Endodermal cell (in vitro differentiated cells): ENCODE results near the gene PTPN14. TPM values are rescaled to one million over a fixed set of nuclear protein-coding genes. Genes with fewer than 3 reads are reported as not detected.

ENCODE experiments used
- DNase-seq: peaks from one replicate; pipeline ENCODE4 v3.0.0-alpha.2; 2017
- H3K27ac ChIP-seq: 2 replicates; pipeline ENCODE4 v1.5.1; 2013; ENCODE audit warnings: mild to moderate bottlenecking, low read depth, low read length, moderate library complexity
- H3K27me3 ChIP-seq: 2 replicates; pipeline ENCODE4 v1.6.1; 2013; ENCODE audit warnings: mild to moderate bottlenecking, low read length, moderate library complexity; ENCODE audit not compliant: insufficient read depth, control insufficient read depth, poor library complexity, severe bottlenecking
- H3K36me3 ChIP-seq: 2 replicates; pipeline ENCODE4 v1.7.0; 2013; ENCODE audit warnings: mild to moderate bottlenecking, low read length, moderate library complexity; ENCODE audit not compliant: control insufficient read depth, insufficient read depth
- H3K4me1 ChIP-seq: one replicate; pipeline ENCODE4 v1.7.0; 2013; ENCODE audit warnings: low read length; ENCODE audit not compliant: control insufficient read depth, insufficient read depth
- H3K4me3 ChIP-seq: 2 replicates; pipeline ENCODE4 v1.5.1; 2013; ENCODE audit warnings: mild to moderate bottlenecking, low read length, moderate library complexity
- H3K9ac ChIP-seq: 2 replicates; pipeline ENCODE4 v1.6.1; 2013; ENCODE audit warnings: mild to moderate bottlenecking, low read length, moderate library complexity; ENCODE audit not compliant: poor library complexity, severe bottlenecking; ENCODE audit errors: extremely low read depth
- H3K9me3 ChIP-seq: 2 replicates; pipeline ENCODE4 v1.6.1; 2013; ENCODE audit warnings: mild to moderate bottlenecking, low read length, moderate library complexity; ENCODE audit not compliant: control insufficient read depth
- H3K27ac Mint-ChIP-seq: 2 replicates; pipeline ENCODE4 v1.8.0; 2020; ENCODE audit warnings: mixed read lengths
- H3K27me3 Mint-ChIP-seq: 2 replicates; pipeline ENCODE4 v1.8.0; 2021; ENCODE audit warnings: mild to moderate bottlenecking, mixed read lengths; ENCODE audit not compliant: insufficient read depth
- H3K36me3 Mint-ChIP-seq: 2 replicates; pipeline ENCODE4 v1.8.0; 2020; ENCODE audit warnings: low read depth, mixed read lengths
- H3K4me1 Mint-ChIP-seq: 2 replicates; pipeline ENCODE4 v1.8.0; 2020; ENCODE audit warnings: mixed read lengths
- H3K4me3 Mint-ChIP-seq: 2 replicates; pipeline ENCODE4 v1.8.0; 2020; ENCODE audit warnings: mild to moderate bottlenecking, moderate library complexity, mixed read lengths
- H3K9me3 Mint-ChIP-seq: 2 replicates; pipeline ENCODE4 v1.8.0; 2020; ENCODE audit warnings: mild to moderate bottlenecking, mixed read lengths
- WGBS, 2 experiments: methylation state at CpG; one replicate each; pipeline versions ENCODE4 v1.1.5 to v1.1.7; 2013; ENCODE audit warnings: missing lambda C conversion rate in 2 of 2, mixed read lengths in 1 of 2; ENCODE audit not compliant: insufficient coverage in 1 of 2, insufficient read length in 1 of 2; 5-methylcytosine and 5-hydroxymethylcytosine counted together
- total RNA-seq, 2 donors: library from RNA; stranded (reverse); fragmentation: NEBNext Ultra II Directional in 1 of 2; extraction: Animal tissue kit (Norgen Biotek cat#: 25700) in 1 of 2; gene quantifications; 2 replicates in 1 of 2; 3 replicates in 1 of 2; pipeline ENCODE4 v1.2.1, GENCODE V29; 2021
- TF ChIP-seq, protein P1 (sequence below): fragments of 200-600 bp; sonication (generic); conservative IDR thresholded peaks from 2 replicates; pipeline ENCODE4 v1.5.0; 2021; ENCODE audit warnings: antibody characterized with exemption, mild to moderate bottlenecking

PTPN14 gene
- total RNA-seq, 2 donors from 2014 or later, result 72.6 to 93.2 TPM

DNA sequence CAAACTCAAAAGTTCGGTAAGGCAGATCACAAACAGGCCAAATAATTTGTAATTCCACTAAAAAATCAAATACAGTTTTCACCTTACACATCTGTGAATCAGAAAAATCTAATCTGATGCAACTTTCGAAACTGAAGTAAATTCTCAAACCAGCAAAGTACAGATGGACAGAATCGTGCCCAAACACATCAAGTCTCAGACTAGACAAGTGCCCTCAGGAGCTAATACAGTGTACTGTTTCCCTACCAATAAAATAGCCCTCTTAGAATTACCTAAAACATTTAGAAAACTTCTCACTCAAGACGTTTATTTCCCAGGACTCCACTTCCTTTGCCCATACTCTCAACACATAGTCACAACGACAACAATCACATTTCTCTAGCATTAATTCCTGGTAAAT, 136.3 kb downstream of the PTPN14 start:
- WGBS, 2 experiments, result 89 to 91% methylated on average over 5 of the region's 5 CpGs

DNA sequence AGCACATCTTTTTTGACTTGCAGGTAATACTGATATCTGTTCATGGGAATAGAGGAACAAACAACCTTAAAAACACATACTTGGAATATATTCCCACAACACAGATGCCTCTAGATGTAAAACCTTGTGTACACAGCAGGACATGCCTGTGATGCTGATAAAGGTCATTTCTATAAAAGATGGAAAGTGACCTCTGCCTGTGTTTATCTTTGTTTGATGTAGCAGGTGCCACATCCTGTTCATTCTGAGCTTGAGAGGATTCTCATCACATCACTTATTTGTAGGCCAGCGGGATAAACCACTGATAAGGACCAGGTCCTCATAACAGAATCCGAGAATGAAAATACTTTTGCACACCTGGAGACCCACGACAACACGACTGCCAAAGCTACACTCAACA, 136.7 kb downstream of the PTPN14 start:
- no peaks in the 10 kb centered on the region for H3K27me3 ChIP-seq
- Mint-ChIP-seq H3K9me3 (peaks cover 8% of the 10 kb centered on the region), H3K27me3 (no peaks in the 10 kb centered on the region), H3K4me1 (peaks cover 44% of the 10 kb centered on the region), H3K36me3 (peaks cover 5% of the 10 kb centered on the region), H3K27ac (no peak overlapping the region), H3K4me3 (no peak overlapping the region)
- peaks cover 12% of the 10 kb centered on the region for H3K4me1 ChIP-seq
- H3K4me3 ChIP-seq, result no peak overlapping the region
- TF ChIP-seq, protein P1, sequence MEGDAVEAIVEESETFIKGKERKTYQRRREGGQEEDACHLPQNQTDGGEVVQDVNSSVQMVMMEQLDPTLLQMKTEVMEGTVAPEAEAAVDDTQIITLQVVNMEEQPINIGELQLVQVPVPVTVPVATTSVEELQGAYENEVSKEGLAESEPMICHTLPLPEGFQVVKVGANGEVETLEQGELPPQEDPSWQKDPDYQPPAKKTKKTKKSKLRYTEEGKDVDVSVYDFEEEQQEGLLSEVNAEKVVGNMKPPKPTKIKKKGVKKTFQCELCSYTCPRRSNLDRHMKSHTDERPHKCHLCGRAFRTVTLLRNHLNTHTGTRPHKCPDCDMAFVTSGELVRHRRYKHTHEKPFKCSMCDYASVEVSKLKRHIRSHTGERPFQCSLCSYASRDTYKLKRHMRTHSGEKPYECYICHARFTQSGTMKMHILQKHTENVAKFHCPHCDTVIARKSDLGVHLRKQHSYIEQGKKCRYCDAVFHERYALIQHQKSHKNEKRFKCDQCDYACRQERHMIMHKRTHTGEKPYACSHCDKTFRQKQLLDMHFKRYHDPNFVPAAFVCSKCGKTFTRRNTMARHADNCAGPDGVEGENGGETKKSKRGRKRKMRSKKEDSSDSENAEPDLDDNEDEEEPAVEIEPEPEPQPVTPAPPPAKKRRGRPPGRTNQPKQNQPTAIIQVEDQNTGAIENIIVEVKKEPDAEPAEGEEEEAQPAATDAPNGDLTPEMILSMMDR, result no peak
- DNase-seq, result no peak
- peaks cover 31% of the 10 kb centered on the region for H3K36me3 ChIP-seq
- 83 to 87% methylated on average over 2 to 4 of the region's 4 CpGs for WGBS, 2 experiments
- peaks cover 11% of the 10 kb centered on the region for H3K9me3 ChIP-seq
- H3K9ac ChIP-seq, result no peak overlapping the region
- no peak overlapping the region for H3K27ac ChIP-seq

More for the DNA sequence above, 136.3 kb downstream of the PTPN14 start:
- Mint-ChIP-seq H3K9me3 (peaks cover 8% of the 10 kb centered on the region), H3K27me3 (no peaks in the 10 kb centered on the region), H3K4me3 (no peak overlapping the region), H3K36me3 (peaks cover 5% of the 10 kb centered on the region), H3K4me1 (peaks cover 48% of the 10 kb centered on the region), H3K27ac (peak overlapping the region; percentile 11)
- Histone ChIP-seq H3K36me3 (peaks cover 26% of the 10 kb centered on the region), H3K4me3 (no peak overlapping the region), H3K9me3 (peaks cover 11% of the 10 kb centered on the region), H3K4me1 (peaks cover 15% of the 10 kb centered on the region), H3K27me3 (no peaks in the 10 kb centered on the region), H3K9ac (no peak overlapping the region), H3K27ac (no peak overlapping the region)
- TF ChIP-seq, protein P1, result no peak
- DNase-seq, result no peak

DNA sequence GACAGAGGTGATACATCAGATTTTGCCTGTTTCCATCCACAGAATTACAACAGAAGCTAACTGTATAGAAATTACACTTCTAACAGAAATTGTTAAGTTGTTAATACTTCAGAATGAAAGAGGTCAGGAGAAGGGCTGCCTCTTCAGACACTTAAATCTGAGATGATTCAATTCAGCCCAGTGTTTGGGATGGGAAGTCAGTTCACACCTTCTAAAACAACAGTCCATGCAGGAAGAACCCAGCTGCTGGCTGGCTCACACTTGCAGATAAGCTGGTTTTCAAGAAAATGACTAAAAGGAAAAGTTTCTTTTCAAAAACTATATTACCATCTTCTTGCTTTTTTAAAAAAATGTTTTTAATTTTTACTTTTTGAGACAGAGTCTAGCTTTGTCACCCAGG, 138.1 kb downstream of the PTPN14 start:
- H3K36me3 Mint-ChIP-seq, result peaks cover 5% of the 10 kb centered on the region
- Histone ChIP-seq H3K36me3 (peaks cover 43% of the 10 kb centered on the region), H3K27me3 (no peaks in the 10 kb centered on the region), H3K4me1 (peaks cover 4% of the 10 kb centered on the region), H3K4me3 (no peak overlapping the region), H3K9ac (no peak overlapping the region), H3K27ac (no peak overlapping the region), H3K9me3 (peaks cover 11% of the 10 kb centered on the region)
- H3K27me3 Mint-ChIP-seq, result no peaks in the 10 kb centered on the region
- DNase-seq, result no peak
- no peak overlapping the region for H3K4me3 Mint-ChIP-seq
- H3K27ac Mint-ChIP-seq, result no peak overlapping the region
- TF ChIP-seq, protein P1, result no peak
- peaks cover 32% of the 10 kb centered on the region for H3K4me1 Mint-ChIP-seq
- peaks cover 8% of the 10 kb centered on the region for H3K9me3 Mint-ChIP-seq
